Loucy (cell line): ENCODE data around the gene TAAR8.

Source experiments
- CTCF ChIP-seq: fragments of 200-600 bp; sonication (generic); conservative IDR thresholded peaks from 2 replicates; pipeline ENCODE4 v1.5.1; 2014; ENCODE audit warnings: mild to moderate bottlenecking, antibody characterized with exemption, low read length
- EZH2phosphoT487 ChIP-seq: fragments of 200-600 bp; IDR thresholded peaks from 2 replicates; pipeline ENCODE4 v1.6.1; 2018; ENCODE audit warnings: antibody characterized with exemption, mild to moderate bottlenecking, moderate library complexity, borderline replicate concordance

DNA sequence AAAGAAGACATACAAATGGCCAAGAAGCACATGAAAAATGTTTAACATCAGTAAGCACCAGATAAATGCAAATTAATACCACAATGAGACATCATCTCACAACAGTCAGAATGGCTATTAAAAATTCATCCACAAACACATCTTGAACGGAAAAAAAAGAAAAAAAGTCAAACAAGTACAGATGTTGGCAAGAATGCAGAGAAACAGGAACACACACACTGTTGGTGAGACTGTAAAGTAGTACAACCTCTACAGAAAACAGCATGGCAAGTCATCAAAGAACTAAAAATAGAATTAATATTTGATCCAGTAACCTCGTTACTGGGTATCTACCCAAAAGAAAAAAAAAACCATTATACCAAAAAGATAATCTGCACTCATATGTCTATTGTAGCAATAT is 46.0 kb upstream of the TAAR8 start:
- TF ChIP-seq CTCF (no peak), EZH2phosphoT487 (no peak)
